ENCODE measurements around the gene ZNRF2.
A peak's percentile ranks its signal among the peaks of the same experiment; 100 is the strongest.

DNA sequence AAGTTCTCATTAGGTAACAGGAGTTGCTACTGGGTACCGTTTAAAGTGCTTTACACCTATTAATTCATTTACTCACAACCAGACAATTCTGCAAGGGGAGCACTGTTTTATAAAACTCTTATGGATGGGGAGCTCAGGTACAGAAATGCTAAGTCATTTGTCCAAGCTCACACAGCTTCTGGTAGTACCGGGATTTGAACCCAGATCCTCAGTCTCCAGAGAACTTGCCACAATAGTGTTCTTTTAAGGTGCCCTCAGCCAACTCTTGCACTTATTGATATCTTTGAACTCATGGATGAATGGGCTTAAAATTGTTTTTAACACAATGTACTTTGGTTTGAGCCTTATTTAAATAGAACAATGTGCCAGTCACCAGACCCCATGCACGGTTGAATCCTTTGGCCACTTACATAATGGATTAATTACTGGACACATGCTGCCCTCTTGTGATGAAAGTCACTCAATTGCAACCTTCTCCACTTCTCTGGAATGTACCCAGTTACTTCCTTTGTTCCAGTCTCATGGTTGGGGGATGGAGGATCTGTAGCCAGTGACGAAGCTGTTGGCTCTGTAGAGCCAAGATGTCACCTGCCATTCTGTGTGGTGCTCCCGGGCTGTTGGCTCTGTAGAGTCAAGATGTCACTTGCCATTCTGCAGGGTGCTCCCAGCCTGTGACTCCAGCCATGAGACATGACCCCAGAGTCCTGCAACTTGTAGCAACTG is 128.5 kb downstream of the ZNRF2 start:
- TF ChIP-seq, protein P1, sequence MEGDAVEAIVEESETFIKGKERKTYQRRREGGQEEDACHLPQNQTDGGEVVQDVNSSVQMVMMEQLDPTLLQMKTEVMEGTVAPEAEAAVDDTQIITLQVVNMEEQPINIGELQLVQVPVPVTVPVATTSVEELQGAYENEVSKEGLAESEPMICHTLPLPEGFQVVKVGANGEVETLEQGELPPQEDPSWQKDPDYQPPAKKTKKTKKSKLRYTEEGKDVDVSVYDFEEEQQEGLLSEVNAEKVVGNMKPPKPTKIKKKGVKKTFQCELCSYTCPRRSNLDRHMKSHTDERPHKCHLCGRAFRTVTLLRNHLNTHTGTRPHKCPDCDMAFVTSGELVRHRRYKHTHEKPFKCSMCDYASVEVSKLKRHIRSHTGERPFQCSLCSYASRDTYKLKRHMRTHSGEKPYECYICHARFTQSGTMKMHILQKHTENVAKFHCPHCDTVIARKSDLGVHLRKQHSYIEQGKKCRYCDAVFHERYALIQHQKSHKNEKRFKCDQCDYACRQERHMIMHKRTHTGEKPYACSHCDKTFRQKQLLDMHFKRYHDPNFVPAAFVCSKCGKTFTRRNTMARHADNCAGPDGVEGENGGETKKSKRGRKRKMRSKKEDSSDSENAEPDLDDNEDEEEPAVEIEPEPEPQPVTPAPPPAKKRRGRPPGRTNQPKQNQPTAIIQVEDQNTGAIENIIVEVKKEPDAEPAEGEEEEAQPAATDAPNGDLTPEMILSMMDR (IDR thresholded peaks at IDR 0.05), result peak; percentile 23 to 44
- no peak for TF ChIP-seq POLR2A (IDR thresholded peaks at IDR 0.05)
